Stimulated activated effector memory CD8-positive, alpha-beta T cell treated with anti-CD3 and anti-CD28 coated beads, Interleukin-12 subunit alpha, Interleukin-12 subunit beta, amount 100 ng/mL, for 72 hours (primary cell): ENCODE measurements around the gene PLK3.

ENCODE experiments used
- ATAC-seq: fragments of 150-1000 bp; cut with Tn5 transposase; 2 replicates; pipeline ENCODE4 v1.10.0; 2021
- DNase-seq, 2 donors: peaks; one replicate each; pipeline ENCODE4 v3.0.0; 2021 to 2022; ENCODE audit warnings: low spot score in 2 of 2
- H3K27ac Mint-ChIP-seq: one replicate; pipeline ENCODE4 v1.8.0; 2022; ENCODE audit warnings: mild to moderate bottlenecking, mixed read lengths
- H3K36me3 Mint-ChIP-seq: one replicate; pipeline ENCODE4 v1.8.0; 2022; ENCODE audit warnings: mild to moderate bottlenecking, mixed read lengths
- H3K4me1 Mint-ChIP-seq: one replicate; pipeline ENCODE4 v1.8.0; 2022; ENCODE audit warnings: mixed read lengths
- H3K4me3 Mint-ChIP-seq: one replicate; pipeline ENCODE4 v1.8.0; 2022; ENCODE audit warnings: mild to moderate bottlenecking, mixed read lengths
- H3K9me3 Mint-ChIP-seq: one replicate; pipeline ENCODE4 v1.8.0; 2022; ENCODE audit warnings: mixed read lengths

The PLK3 gene

GRCh38 chr1:44848456-44849181 is 48.4 kb downstream of the PLK3 start:
- ATAC-seq (no peak), DNase-seq (no peak)
- peaks cover 15% of the 10 kb centered on the region for H3K36me3 Mint-ChIP-seq
- H3K4me1 Mint-ChIP-seq: no peaks in the 10 kb centered on the region
- no peak overlapping the region for H3K4me3 Mint-ChIP-seq
- H3K27ac Mint-ChIP-seq: peak overlapping the region; percentile 35
- H3K9me3 Mint-ChIP-seq: no peaks in the 10 kb centered on the region

- peaks cover 15% of the 10 kb centered on the region for H3K36me3 Mint-ChIP-seq
- ATAC-seq (peak; percentile 39), DNase-seq (no peak)
- H3K27ac Mint-ChIP-seq: peak overlapping the region; percentile 35
- H3K4me3 Mint-ChIP-seq: no peak overlapping the region
- H3K9me3 Mint-ChIP-seq: no peaks in the 10 kb centered on the region
- H3K4me1 Mint-ChIP-seq: no peaks in the 10 kb centered on the region
Observed at GRCh38 chr1:44849575-44850132, 49.5 kb downstream of the PLK3 start.

GRCh38 chr1:44851308-44851707 is 51.1 kb downstream of the PLK3 start:
- DNase-seq: no peak
- H3K27ac Mint-ChIP-seq: no peak overlapping the region
- ATAC-seq: no peak
- no peaks in the 10 kb centered on the region for H3K4me1 Mint-ChIP-seq
- H3K4me3 Mint-ChIP-seq: no peak overlapping the region
- no peaks in the 10 kb centered on the region for H3K9me3 Mint-ChIP-seq
- H3K36me3 Mint-ChIP-seq: peaks cover 30% of the 10 kb centered on the region

- no peak for ATAC-seq
- H3K9me3 Mint-ChIP-seq: no peaks in the 10 kb centered on the region
- peak overlapping the region; percentile 20 for H3K27ac Mint-ChIP-seq
- H3K4me1 Mint-ChIP-seq: no peaks in the 10 kb centered on the region
- H3K36me3 Mint-ChIP-seq: peaks cover 47% of the 10 kb centered on the region
- no peak overlapping the region for H3K4me3 Mint-ChIP-seq
- no peak for DNase-seq
Observed at GRCh38 chr1:44853201-44853600, 53.0 kb downstream of the PLK3 start.

GRCh38 chr1:44854970-44855369 is 54.8 kb downstream of the PLK3 start:
- H3K27ac Mint-ChIP-seq: no peak overlapping the region
- peaks cover 42% of the 10 kb centered on the region for H3K36me3 Mint-ChIP-seq
- no peaks in the 10 kb centered on the region for H3K9me3 Mint-ChIP-seq
- DNase-seq (no peak), ATAC-seq (no peak)
- H3K4me1 Mint-ChIP-seq: no peaks in the 10 kb centered on the region
- no peak overlapping the region for H3K4me3 Mint-ChIP-seq
